Skeletal muscle tissue (tissue), 1 donor: ENCODE measurements around the gene VWDE. TPM values are rescaled to one million over a fixed set of nuclear protein-coding genes. Genes with fewer than 3 reads are reported as not detected.

Experiments
- total RNA-seq: library from RNA; depleted of rRNA; stranded (reverse); fragments of >200 nt; gene quantifications from one replicate; pipeline ENCODE4 v1.2.3, GENCODE V29; 2014

VWDE gene
- total RNA-seq, 1 donor from 2014 or later = 0.52 TPM

Other genes with a start within 250 kb of the VWDE start
- 13.6 TPM for gene TMEM106B, start 192.6 kb downstream of the VWDE start, total RNA-seq
- gene SCIN, start 166.9 kb upstream of the VWDE start, total RNA-seq = 1.0 TPM